NT2/D1 (cell line): ENCODE data around the gene CHCHD4.

Experiments
- SUZ12 ChIP-seq: IDR thresholded peaks from 2 replicates; pipeline ENCODE4 v1.6.1; 2011; ENCODE audit not compliant: insufficient read length, insufficient read depth; ENCODE audit errors: extremely low read depth
- ZNF274 ChIP-seq: IDR thresholded peaks from 2 replicates; pipeline ENCODE4 v1.6.1; 2011; ENCODE audit warnings: mild to moderate bottlenecking, low read depth, low read length

- TF ChIP-seq ZNF274 = no peak
- no peak for TF ChIP-seq SUZ12
These were observed 34.8 kb upstream of the CHCHD4 start for GRCh38 chr3:14159426-14159825.
